Choroid plexus epithelial cell (primary cell): ENCODE data around the gene TPGS1.
A peak's percentile ranks its signal among the peaks of the same experiment; 100 is the strongest.

Experiments used
- DNase-seq: peaks from one replicate; pipeline ENCODE4 v3.0.0-alpha.2; 2010; ENCODE audit warnings: low read depth
- H3K4me3 ChIP-seq: 2 replicates; pipeline ENCODE4 v1.5.1; 2011; ENCODE audit warnings: low read depth, mild to moderate bottlenecking, control low read depth, low read length, moderate library complexity
- TF ChIP-seq, protein P1 (sequence below): conservative IDR thresholded peaks from 2 replicates; pipeline ENCODE4 v1.5.1; 2011; ENCODE audit warnings: low read depth, mild to moderate bottlenecking, control low read depth, inconsistent platforms, low read length, moderate library complexity

The TPGS1 gene

DNA sequence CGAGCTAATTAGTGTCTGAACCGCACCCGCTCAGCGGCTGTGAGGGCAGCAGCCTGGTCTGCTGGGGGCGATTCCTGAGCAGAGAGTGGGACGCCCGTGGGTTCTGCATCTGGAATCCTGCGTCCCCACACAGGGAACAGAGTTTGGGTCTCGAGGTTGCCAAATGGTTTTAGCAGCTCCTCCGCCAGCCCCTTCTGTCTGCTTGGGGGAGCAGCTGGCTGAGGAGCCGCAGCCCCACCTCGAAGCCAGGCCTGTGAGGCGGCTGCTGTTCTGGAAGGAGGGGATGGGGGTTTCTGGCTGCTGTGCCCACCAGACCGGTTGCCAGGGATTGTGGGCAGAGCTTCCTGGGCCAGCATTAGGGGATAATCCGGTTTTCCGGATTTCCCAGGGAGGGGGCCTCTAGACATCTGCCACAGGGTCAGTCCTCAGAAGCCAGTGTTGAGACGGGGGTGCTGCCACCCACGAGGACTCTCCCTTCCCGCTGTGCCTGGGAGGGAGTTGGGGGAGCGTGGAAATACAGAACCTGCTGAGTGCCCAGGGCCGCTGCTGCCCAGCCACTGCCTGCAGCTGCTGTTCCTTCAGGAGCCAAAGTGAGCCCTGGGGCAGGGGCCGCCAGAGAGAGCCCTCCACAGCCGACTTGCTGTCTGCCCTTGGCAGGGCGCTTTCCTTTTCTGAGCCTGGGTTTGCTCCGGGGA is 26.2 kb downstream of the TPGS1 start:
- no peak for DNase-seq
- TF ChIP-seq, protein P1, sequence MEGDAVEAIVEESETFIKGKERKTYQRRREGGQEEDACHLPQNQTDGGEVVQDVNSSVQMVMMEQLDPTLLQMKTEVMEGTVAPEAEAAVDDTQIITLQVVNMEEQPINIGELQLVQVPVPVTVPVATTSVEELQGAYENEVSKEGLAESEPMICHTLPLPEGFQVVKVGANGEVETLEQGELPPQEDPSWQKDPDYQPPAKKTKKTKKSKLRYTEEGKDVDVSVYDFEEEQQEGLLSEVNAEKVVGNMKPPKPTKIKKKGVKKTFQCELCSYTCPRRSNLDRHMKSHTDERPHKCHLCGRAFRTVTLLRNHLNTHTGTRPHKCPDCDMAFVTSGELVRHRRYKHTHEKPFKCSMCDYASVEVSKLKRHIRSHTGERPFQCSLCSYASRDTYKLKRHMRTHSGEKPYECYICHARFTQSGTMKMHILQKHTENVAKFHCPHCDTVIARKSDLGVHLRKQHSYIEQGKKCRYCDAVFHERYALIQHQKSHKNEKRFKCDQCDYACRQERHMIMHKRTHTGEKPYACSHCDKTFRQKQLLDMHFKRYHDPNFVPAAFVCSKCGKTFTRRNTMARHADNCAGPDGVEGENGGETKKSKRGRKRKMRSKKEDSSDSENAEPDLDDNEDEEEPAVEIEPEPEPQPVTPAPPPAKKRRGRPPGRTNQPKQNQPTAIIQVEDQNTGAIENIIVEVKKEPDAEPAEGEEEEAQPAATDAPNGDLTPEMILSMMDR = no peak
- peak overlapping the region; percentile 86 for H3K4me3 ChIP-seq

DNA sequence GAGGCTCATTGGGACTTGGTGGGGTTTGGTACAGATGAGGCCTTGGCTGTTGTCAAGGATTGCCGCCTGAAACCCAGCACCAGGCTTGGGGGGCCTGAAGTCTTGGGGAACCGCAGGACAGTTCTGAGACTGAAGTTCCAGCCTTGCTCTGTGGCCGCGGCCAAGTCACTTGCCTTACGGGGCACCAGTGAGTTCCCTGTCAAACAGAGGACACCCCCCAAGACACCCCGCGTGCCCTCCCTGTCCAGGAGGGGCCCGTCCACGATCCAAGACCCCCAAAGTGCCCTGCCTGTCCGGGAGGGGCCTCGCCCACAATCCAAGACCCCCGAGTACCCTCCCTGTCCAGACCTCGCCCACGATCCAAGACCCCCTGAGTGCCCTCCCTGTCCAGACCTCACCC is 26.8 kb downstream of the TPGS1 start:
- DNase-seq = no peak
- TF ChIP-seq, protein P1 = peak; percentile 12
- H3K4me3 ChIP-seq = no peak overlapping the region

DNA sequence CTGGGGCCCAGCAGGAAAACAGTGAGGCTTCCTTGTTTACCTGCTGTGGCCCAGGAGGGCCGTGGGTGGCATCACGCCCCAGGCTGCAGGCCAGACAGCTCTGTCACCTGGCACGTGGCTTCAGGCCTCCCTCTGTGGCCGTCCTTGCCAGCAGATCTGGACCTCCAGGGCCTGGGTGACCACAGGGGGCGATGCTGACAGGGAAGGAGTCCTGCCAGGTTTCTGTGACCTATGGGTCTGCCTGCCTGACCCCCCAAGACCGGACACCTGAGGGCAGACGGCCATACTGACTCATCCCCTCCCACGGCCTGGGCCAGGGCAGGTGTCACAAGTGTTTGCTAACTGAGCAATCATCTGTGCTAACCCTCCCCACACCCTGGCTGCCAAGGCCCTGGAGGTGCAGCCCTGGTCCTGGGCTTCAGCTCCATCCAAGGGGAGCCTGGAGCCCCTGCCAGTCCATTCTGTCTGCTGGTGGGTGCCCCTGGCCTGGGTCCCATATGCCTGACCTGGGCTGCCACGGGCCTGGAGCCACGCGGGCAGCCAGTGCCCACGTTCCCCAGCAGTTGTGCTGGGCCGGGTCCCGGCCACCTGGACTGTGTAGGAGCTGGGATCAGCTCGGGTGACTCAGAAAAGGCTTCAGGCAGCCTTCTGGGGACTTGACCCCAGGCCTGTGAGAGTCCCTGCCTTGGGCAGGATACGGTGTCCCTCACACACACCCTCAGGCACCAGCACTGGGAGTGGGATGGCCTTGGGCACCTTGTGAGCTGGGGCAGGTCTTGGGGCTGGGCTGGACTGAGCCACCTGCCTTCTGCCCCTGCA is 27.9 kb downstream of the TPGS1 start:
- H3K4me3 ChIP-seq = no peak overlapping the region
- DNase-seq = no peak
- TF ChIP-seq, protein P1 = no peak

GRCh38 chr19:536031-536880 is 29.0 kb downstream of the TPGS1 start:
- H3K4me3 ChIP-seq = no peak overlapping the region
- TF ChIP-seq, protein P1 = no peak

DNA sequence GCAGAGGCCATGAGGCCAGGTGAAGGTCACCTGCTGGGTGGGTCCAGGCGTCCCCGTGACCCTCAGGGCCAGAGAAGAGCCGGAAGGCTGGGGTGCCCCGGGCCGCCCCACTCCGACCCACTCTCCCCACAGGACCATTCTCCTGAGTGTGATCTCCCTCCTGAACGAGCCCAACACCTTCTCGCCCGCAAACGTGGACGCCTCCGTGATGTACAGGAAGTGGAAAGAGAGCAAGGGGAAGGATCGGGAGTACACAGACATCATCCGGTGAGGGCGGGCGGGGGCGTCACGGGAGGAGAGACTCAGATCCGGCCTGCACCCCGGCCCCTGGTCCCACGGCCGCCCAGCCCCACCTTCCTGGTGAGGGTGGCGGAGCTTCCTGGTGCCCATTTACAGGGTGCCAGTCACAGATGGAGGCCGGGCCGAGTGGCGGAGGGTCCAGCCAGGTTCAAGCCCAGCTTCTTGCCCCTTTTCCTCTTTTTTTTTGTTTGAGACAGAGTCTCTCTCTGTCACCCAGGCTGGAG is 29.6 kb downstream of the TPGS1 start:
- no peak for DNase-seq
- TF ChIP-seq, protein P1 = no peak
- no peak overlapping the region for H3K4me3 ChIP-seq

More at GRCh38 chr19:536031-536880, 29.0 kb downstream of the TPGS1 start:
- DNase-seq = no peak

DNA sequence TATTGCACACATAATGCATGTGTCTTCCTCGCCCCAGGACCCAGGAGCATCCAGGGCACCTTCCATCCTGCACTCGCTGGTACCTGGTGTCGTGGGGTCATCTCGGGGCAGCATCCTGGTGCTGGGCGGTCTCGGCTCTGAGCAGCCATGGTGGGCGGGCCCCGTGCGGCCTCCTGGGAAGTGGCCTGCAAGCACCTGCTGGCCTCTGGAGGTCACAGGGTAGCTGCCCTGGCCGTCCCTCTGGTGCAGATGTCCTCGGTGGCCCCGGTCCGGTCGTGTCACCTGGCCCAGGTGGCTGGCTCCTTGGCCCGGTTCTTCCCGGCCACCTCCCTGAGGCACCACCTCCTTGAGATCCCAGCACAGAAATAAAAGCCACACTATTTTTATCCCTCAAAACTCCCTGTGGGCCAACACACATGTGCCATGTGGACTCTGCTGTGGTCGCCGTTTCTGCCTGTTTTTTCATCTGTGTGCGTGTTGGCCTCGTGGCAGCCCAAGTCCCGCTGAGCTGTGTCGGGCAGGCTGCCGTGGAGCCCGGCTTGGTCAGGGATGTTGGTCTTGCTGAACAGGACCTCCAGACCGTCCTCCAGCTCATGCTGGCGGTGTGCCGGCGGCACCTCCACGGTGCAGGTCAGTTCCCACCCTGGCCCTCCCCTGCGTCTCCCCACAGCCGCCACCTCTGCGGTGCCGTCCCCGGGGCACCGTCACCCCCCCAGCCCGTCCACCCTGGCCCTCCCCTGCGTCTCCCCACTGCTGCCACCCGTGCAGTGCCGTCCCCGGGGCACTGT is 31.5 kb downstream of the TPGS1 start:
- TF ChIP-seq, protein P1 = no peak
- no peak for DNase-seq
- H3K4me3 ChIP-seq = no peak overlapping the region
